GM18867 (cell line): ENCODE measurements around the gene CCDC93.
"Not testable (repeated sequence)": the region's sequence is repeated elsewhere in the genome, so short reads cannot be mapped to it uniquely, and the experiment has no call there.

ENCODE experiments used
- ATAC-seq: cut with Tn5 transposase; IDR thresholded peaks from one replicate; pipeline ENCODE4 v1.9.1; 2021; ENCODE audit warnings: mild to moderate bottlenecking, moderate library complexity; ENCODE audit not compliant: unreplicated experiment

CCDC93 gene

DNA sequence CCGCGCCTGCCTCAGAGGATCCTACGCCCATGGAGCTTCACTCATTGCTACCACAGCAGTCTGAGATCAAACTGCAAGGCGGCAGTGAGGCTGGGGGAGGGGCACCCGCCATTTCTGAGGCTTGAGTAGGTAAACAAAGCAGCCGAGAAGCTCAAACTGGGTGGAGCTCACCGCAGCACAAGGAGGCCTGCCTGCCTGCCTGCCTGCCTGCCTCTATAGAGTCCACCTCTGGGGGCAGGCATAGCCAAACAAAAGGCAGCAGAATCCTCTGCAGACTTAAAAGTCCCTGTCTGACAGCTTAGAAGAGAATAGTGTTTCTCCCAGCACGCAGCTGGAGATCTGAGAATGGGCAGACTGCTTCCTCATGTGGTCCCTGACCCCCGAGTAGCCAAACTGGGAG, 90.4 kb downstream of the CCDC93 start:
- ATAC-seq, result not testable (repeated sequence)

DNA sequence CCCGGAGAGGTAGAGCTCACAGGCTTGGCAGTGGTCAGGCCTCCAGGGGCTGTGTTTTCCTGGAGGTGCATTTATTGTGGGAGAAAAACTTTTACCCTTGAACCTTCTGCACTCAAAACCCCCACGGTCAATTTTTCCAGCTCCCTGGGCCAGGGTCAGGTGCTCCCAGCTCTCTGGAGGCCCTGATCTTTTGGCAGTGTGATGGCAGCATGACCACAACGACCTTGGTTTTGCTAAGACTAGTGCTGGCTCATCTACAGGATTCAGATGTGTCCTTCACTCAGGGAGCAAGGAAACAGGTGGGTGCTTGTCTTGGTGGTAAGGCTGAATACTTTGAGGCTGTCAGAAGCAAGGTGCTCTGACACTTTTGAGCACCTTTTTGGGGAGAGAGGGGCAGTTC, 92.3 kb downstream of the CCDC93 start:
- ATAC-seq, result no peak

GRCh38 chr2:117918608-117919007, 95.3 kb downstream of the CCDC93 start:
- ATAC-seq, result peak; percentile 87

DNA sequence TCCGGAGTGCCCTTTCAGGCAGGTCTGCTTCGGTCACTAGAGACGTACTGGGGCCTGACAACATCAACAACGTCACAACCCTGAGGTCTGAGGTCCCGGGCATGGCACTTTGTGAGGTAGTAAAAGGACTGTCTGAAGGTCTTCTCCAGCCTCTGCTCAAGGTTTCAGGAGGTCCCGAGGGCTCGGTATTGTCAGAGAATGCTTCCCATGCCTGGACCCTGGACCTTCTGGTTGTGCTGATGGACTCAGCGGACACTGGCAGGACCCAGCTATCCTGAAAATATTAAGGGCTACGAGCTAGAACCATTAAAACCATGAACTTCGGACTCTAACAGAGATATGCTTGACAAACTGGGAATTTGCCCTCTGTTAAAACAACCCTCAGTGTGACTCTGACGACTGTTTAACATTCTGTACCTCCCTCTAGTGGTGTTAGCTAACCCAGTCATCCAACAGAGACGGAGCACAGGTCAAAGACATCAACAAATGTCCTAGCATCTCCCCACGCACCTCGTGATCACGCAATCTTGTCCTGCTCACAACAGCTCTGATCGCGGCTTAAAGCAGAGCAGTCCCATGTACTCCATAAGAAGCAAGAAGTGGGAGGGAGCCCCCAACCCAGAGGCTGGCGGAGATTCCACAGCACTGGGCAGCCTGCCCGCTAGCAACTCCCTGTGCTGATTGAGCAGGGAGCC, 96.5 kb downstream of the CCDC93 start:
- no peak for ATAC-seq

GRCh38 chr2:117902933-117903332, 110.9 kb downstream of the CCDC93 start:
- no peak for ATAC-seq

DNA sequence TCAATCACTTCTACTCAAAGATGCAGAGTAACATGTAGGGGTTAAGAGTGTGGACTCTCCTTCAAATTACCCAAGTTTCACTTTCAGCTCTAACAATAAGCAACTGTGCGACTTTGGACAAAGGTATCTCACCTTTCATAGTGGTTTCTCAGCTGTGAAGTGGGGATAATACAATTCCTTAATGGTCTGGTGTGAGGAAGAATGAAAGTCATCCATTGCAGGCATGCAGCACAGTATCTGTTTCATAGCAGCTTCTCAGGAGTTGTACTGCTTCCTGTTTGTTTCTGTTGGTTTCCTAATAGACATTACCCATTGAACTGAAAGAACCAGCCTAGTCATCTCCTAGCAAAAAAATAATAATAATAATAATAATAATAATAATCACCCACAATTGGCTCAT, 125.0 kb downstream of the CCDC93 start:
- no peak for ATAC-seq

DNA sequence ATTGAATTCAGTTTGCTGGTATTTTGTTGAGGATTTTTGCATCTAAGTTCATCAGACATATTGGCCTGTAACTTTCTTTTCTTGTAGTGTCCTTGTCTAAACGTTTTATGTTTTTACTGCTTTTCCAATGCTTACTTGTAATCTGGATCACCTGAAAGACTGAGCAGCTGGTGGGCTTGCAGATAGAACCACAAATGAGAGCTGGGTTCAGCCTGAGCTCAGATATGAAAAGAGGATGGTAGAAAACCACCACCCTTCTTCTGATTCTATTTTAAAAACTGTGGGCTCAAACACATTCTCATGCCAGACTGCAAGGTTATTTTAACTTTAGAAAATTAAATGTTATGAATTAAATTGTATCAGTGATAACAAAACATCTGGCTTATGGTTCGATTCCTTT, 128.6 kb downstream of the CCDC93 start:
- no peak for ATAC-seq

GRCh38 chr2:117879003-117879402, 134.9 kb downstream of the CCDC93 start:
- ATAC-seq, result no peak

- no peak for ATAC-seq
These were observed 138.1 kb downstream of the CCDC93 start for GRCh38 chr2:117875786-117876185.
